ENCODE data around the gene CDH4.

- no peak for TF ChIP-seq POLR2AphosphoS5 (IDR thresholded peaks at IDR 0.05)
- TF ChIP-seq CTCF (IDR thresholded peaks at IDR 0.05) = no peak
- no peak for TF ChIP-seq POLR2A (IDR thresholded peaks at IDR 0.05)
- no peak for TF ChIP-seq EP300 (IDR thresholded peaks at IDR 0.05)
These were observed 721.7 kb downstream of the CDH4 start for GRCh38 chr20:61973515-61974356.
